ENCODE data around the gene LOXL4.
"Not testable (repeated sequence)": the region's sequence is repeated elsewhere in the genome, so short reads cannot be mapped to it uniquely, and the experiment has no call there.

LOXL4 gene

GRCh38 chr10:98244141-98244540 is 23.9 kb downstream of the LOXL4 start:
- Mint-ChIP-seq H3K27me3 (no peaks in the 10 kb centered on the region), H3K4me1 (peaks cover 6% of the 10 kb centered on the region), H3K9me3 (no peaks in the 10 kb centered on the region), H3K4me3 (no peak overlapping the region), H3K27ac (no peak overlapping the region), H3K36me3 (peaks cover 13% of the 10 kb centered on the region)

- no peak overlapping the region for H3K4me3 Mint-ChIP-seq
- H3K27ac Mint-ChIP-seq, result no peak overlapping the region
- peaks cover 7% of the 10 kb centered on the region for H3K4me1 Mint-ChIP-seq
- no peaks in the 10 kb centered on the region for H3K27me3 Mint-ChIP-seq
- no peaks in the 10 kb centered on the region for H3K9me3 Mint-ChIP-seq
- peaks cover 13% of the 10 kb centered on the region for H3K36me3 Mint-ChIP-seq
Measured at GRCh38 chr10:98242823-98243222, 25.2 kb downstream of the LOXL4 start.

GRCh38 chr10:98240524-98240923 is 27.5 kb downstream of the LOXL4 start:
- no peak overlapping the region for H3K27ac Mint-ChIP-seq
- no peaks in the 10 kb centered on the region for H3K9me3 Mint-ChIP-seq
- H3K4me1 Mint-ChIP-seq, result peaks cover 5% of the 10 kb centered on the region
- H3K4me3 Mint-ChIP-seq, result no peak overlapping the region
- peaks cover 15% of the 10 kb centered on the region for H3K36me3 Mint-ChIP-seq
- no peaks in the 10 kb centered on the region for H3K27me3 Mint-ChIP-seq

DNA sequence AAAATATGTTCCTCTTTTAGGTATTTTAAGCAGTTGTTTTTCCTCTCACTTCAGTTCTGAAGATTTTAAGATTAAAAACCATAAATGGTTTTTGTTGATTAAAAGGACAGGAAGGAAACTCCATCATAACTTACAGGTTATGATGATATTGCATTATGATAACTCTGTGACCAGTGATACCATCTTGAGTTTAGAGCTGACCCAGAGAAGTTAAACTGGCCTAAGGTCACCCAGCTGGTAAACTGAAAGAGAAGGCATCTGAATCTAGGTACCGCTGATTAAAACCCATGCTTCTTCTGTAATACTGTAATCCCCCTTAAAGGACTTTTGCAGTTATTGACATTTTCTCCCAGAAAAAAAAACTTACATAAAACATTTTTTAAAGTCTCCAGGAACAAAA is 29.6 kb downstream of the LOXL4 start:
- peaks cover 17% of the 10 kb centered on the region for H3K36me3 Mint-ChIP-seq
- H3K27ac Mint-ChIP-seq, result no peak overlapping the region
- peaks cover 5% of the 10 kb centered on the region for H3K4me1 Mint-ChIP-seq
- H3K4me3 Mint-ChIP-seq, result no peak overlapping the region
- H3K9me3 Mint-ChIP-seq, result no peaks in the 10 kb centered on the region
- H3K27me3 Mint-ChIP-seq, result no peaks in the 10 kb centered on the region

DNA sequence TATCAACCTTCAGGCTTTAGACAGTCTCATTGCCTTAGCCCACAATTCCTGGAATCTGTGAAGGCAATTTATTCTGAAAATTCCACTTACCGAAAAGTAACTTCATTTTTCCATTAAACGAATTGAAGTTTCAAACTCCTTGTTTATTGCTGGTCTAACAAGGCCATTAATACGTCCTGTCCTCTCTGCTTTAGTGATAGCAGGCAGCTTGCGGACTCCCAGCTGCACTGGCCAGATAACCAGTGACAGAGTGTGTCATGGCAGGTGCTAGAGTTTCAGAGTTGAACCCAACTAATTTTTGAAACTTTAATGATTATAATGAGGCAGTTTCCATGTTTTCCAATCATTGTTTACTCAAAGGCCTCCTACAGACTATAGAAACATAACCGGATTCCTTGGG is 31.1 kb downstream of the LOXL4 start:
- no peak overlapping the region for H3K27ac Mint-ChIP-seq

GRCh38 chr10:98235846-98236245 is 32.1 kb downstream of the LOXL4 start:
- Mint-ChIP-seq H3K4me3 (no peak overlapping the region), H3K36me3 (peaks cover 19% of the 10 kb centered on the region), H3K27ac (no peak overlapping the region), H3K27me3 (no peaks in the 10 kb centered on the region), H3K9me3 (no peaks in the 10 kb centered on the region), H3K4me1 (peaks cover 5% of the 10 kb centered on the region)

More for the DNA sequence above, 31.1 kb downstream of the LOXL4 start:
- peaks cover 5% of the 10 kb centered on the region for H3K4me1 Mint-ChIP-seq
- H3K9me3 Mint-ChIP-seq, result no peaks in the 10 kb centered on the region
- peaks cover 18% of the 10 kb centered on the region for H3K36me3 Mint-ChIP-seq
- no peaks in the 10 kb centered on the region for H3K27me3 Mint-ChIP-seq
- no peak overlapping the region for H3K4me3 Mint-ChIP-seq

- H3K27ac Mint-ChIP-seq, result no peak overlapping the region
- H3K27me3 Mint-ChIP-seq, result no peaks in the 10 kb centered on the region
- peaks cover 35% of the 10 kb centered on the region for H3K36me3 Mint-ChIP-seq
- peaks cover 19% of the 10 kb centered on the region for H3K4me1 Mint-ChIP-seq
- no peak overlapping the region for H3K4me3 Mint-ChIP-seq
- no peaks in the 10 kb centered on the region for H3K9me3 Mint-ChIP-seq
Measured at GRCh38 chr10:98231417-98231816, 36.6 kb downstream of the LOXL4 start.

DNA sequence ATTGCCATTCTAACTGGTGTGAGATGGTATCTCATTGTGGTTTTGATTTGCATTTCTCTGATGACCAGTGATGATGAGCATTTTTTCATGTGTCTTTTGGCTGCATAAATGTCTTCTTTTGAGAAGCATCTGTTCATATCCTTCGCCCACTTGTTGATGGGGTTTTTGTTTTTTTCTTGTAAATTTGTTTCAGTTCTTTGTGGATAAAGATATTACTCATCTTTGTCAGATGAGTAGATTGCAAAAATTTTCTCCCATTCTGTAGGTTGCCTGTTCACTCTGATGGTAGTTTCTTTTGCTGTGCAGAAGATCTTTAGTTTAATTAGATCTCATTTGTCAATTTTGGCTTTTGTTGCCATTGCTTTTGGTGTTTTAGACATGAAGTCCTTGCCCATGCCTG is 39.7 kb downstream of the LOXL4 start:
- H3K36me3 Mint-ChIP-seq, result peaks cover 36% of the 10 kb centered on the region
- peaks cover 32% of the 10 kb centered on the region for H3K4me1 Mint-ChIP-seq
- not testable (repeated sequence) for H3K27ac Mint-ChIP-seq, H3K9me3 Mint-ChIP-seq, H3K27me3 Mint-ChIP-seq, H3K4me3 Mint-ChIP-seq

DNA sequence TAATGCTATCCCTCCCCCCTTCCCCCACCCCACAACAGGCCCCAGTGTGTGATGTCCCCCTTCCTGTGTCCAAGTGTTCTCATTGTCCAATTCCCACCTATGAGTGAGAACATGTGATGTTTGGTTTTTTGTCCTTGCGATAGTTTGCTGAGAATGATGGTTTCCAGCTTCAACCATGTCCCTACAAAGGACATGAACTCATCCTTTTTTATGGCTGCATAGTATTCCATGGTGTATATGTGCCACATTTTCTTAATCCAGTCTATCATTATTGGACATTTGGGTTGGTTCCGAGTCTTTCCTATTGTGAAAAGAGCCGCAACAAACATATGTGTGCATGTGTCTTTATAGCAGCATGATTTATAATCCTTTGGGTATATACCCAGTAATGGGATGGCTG is 40.3 kb downstream of the LOXL4 start:
- H3K4me3 Mint-ChIP-seq, H3K27me3 Mint-ChIP-seq, H3K9me3 Mint-ChIP-seq, H3K27ac Mint-ChIP-seq: not testable (repeated sequence)
- H3K36me3 Mint-ChIP-seq, result peaks cover 36% of the 10 kb centered on the region
- peaks cover 33% of the 10 kb centered on the region for H3K4me1 Mint-ChIP-seq

DNA sequence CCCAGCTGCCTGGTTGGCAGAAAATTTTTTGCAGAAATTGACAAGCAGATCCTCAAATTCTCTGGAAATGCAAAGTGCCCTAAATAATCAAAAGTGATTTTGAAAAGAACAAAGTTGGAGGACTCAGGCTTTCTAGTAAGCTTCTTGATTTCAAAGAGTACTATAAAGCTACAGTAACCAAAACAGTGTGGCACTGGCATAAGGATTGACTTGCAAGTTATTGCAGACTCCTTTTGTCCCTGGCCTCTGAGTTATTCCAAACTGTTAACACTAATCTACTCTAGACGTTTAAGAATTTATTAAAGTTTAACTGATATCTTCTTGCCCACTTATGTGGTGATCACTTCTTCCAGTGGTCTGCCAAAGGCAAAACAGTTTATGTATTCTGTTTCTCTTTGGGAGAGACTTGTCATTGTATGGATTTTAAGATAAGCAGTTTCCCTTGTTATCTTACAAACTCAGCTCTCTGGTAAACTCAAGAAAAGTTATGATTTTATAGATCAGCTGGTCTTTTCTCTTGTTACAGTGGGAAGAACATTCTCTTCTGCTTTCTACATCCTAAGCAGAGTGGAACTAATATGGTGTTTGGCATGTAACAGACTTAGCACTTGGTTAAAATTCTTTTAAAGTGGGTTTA is 41.4 kb downstream of the LOXL4 start:
- H3K36me3 Mint-ChIP-seq, result peaks cover 34% of the 10 kb centered on the region
- H3K4me1 Mint-ChIP-seq, result peaks cover 33% of the 10 kb centered on the region
- no peaks in the 10 kb centered on the region for H3K27me3 Mint-ChIP-seq
- no peaks in the 10 kb centered on the region for H3K9me3 Mint-ChIP-seq
- no peak overlapping the region for H3K4me3 Mint-ChIP-seq
- no peak overlapping the region for H3K27ac Mint-ChIP-seq

DNA sequence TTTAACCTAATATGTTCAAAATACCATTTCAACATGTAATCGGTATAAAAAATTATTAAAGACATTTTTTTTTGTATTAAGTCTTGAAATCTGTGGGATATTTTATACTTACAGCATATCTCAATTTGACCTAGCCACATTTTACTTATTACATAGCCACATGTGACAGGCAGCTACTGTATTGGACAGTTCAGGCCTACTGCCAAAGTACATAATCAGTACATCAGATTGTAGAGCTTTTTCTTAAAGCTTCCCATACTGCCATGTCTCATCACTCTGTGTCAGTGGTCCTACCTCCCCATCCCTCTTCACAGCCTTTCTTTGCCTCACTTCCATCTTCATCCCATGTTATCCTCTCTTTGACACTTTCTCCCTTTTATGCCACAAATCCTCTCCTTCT is 43.0 kb downstream of the LOXL4 start:
- H3K4me3 Mint-ChIP-seq, result no peak overlapping the region
- no peaks in the 10 kb centered on the region for H3K9me3 Mint-ChIP-seq
- H3K27ac Mint-ChIP-seq, result no peak overlapping the region
- H3K4me1 Mint-ChIP-seq, result peaks cover 26% of the 10 kb centered on the region
- no peaks in the 10 kb centered on the region for H3K27me3 Mint-ChIP-seq
- peaks cover 27% of the 10 kb centered on the region for H3K36me3 Mint-ChIP-seq

DNA sequence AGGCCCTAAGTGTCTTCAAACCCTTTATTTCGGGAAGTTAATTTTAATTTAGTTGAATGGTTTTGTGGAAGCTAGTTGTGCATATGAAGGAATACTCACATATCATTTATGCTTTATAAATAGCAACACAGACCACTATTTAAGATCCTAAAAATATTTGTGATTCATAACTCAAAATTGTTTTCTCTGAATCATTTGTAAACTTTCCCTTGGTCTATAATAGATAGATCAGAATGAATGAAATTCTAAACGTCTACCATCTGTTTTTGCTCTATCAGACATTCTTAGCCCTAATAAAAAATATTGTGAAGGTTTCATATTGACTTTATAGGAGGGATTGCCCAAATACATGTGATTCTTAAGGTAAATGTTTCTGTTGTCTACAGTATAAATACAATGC is 43.5 kb downstream of the LOXL4 start:
- Mint-ChIP-seq H3K27ac (no peak overlapping the region), H3K9me3 (peaks cover 2% of the 10 kb centered on the region), H3K27me3 (no peaks in the 10 kb centered on the region), H3K4me1 (peaks cover 25% of the 10 kb centered on the region), H3K4me3 (no peak overlapping the region), H3K36me3 (peaks cover 32% of the 10 kb centered on the region)

GRCh38 chr10:98223874-98224273 is 44.1 kb downstream of the LOXL4 start:
- Mint-ChIP-seq H3K9me3 (peaks cover 6% of the 10 kb centered on the region), H3K27ac (no peak overlapping the region), H3K4me1 (peaks cover 20% of the 10 kb centered on the region), H3K36me3 (peaks cover 37% of the 10 kb centered on the region), H3K4me3 (no peak overlapping the region), H3K27me3 (no peaks in the 10 kb centered on the region)

GRCh38 chr10:98217801-98218200 is 50.2 kb downstream of the LOXL4 start:
- peaks cover 23% of the 10 kb centered on the region for H3K9me3 Mint-ChIP-seq
- no peaks in the 10 kb centered on the region for H3K27me3 Mint-ChIP-seq
- H3K4me1 Mint-ChIP-seq, result peaks cover 35% of the 10 kb centered on the region

DNA sequence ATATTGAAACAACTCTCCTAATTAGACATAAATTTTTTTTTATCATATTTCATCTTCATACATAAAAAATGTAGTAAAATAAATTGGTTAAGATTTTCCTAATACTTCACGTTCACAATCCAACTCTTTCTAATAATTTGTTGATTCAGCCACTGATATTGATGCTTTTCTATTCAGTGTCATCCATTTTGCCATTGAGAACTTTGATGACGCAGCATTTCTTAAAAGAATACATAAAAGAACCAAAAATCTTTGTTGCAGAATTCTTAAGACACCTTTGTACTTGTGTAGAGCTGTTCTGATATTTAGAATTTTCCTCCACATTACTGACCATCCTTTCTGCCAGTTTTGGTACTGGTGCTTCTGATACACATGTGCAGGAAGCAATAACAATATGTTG is 52.6 kb downstream of the LOXL4 start:
- Mint-ChIP-seq H3K9me3 (peaks cover 23% of the 10 kb centered on the region), H3K27me3 (no peaks in the 10 kb centered on the region), H3K27ac (no peak overlapping the region), H3K36me3 (peaks cover 51% of the 10 kb centered on the region), H3K4me3 (no peak overlapping the region), H3K4me1 (peaks cover 58% of the 10 kb centered on the region)

More at GRCh38 chr10:98217801-98218200, 50.2 kb downstream of the LOXL4 start:
- H3K27ac Mint-ChIP-seq, result no peak overlapping the region
- no peak overlapping the region for H3K4me3 Mint-ChIP-seq
- peaks cover 38% of the 10 kb centered on the region for H3K36me3 Mint-ChIP-seq

DNA sequence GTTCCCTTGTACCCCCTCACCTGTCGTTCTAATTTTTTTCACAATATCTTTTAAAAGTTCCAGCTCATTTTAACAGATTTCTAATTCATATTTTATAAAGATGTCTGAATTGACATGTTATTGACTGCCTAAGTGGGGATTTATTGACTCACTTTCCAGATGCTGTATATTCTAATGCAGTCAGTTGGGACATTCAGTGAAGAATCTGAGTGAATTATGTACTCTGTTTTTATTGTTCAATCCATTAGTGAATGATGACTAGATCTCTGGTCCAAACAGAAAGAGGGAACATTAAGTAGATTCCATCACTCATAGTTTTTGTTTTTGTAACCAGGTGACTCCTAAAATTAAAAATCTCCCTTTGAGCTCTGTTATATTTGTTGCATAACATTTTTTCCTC is 54.3 kb downstream of the LOXL4 start:
- H3K27me3 Mint-ChIP-seq, result no peaks in the 10 kb centered on the region
- peaks cover 17% of the 10 kb centered on the region for H3K9me3 Mint-ChIP-seq
- H3K36me3 Mint-ChIP-seq, result peaks cover 51% of the 10 kb centered on the region
- peaks cover 70% of the 10 kb centered on the region for H3K4me1 Mint-ChIP-seq
- H3K4me3 Mint-ChIP-seq, result no peak overlapping the region
- H3K27ac Mint-ChIP-seq, result no peak overlapping the region

- Mint-ChIP-seq H3K4me1 (peaks cover 60% of the 10 kb centered on the region), H3K27me3 (no peaks in the 10 kb centered on the region), H3K36me3 (peaks cover 48% of the 10 kb centered on the region), H3K9me3 (peaks cover 5% of the 10 kb centered on the region), H3K4me3 (no peak overlapping the region), H3K27ac (no peak overlapping the region)
Measured at GRCh38 chr10:98212196-98212595, 55.8 kb downstream of the LOXL4 start.

All from activated naive CD4-positive, alpha-beta T cell treated with anti-CD3 and anti-CD28 coated beads, Interleukin-2, amount 50 U/mL, for 24 hours (primary cell).